MM.1S (cell line): Measurements from ENCODE around the gene AARS2.

ENCODE experiments used
- EZH2 ChIP-seq: fragments of 300-600 bp; sonication (generic); optimal IDR thresholded peaks from 2 replicates; pipeline ENCODE3; 2017; ENCODE audit warnings: low read depth, mild to moderate bottlenecking, antibody characterized with exemption, low read length, mixed read lengths
- TF ChIP-seq, protein P1 (sequence below): fragments of 300-600 bp; sonication (generic); IDR thresholded peaks from 2 replicates; pipeline ENCODE4 v1.5.1; 2016; ENCODE audit warnings: antibody characterized with exemption, low read length, mixed read lengths

DNA sequence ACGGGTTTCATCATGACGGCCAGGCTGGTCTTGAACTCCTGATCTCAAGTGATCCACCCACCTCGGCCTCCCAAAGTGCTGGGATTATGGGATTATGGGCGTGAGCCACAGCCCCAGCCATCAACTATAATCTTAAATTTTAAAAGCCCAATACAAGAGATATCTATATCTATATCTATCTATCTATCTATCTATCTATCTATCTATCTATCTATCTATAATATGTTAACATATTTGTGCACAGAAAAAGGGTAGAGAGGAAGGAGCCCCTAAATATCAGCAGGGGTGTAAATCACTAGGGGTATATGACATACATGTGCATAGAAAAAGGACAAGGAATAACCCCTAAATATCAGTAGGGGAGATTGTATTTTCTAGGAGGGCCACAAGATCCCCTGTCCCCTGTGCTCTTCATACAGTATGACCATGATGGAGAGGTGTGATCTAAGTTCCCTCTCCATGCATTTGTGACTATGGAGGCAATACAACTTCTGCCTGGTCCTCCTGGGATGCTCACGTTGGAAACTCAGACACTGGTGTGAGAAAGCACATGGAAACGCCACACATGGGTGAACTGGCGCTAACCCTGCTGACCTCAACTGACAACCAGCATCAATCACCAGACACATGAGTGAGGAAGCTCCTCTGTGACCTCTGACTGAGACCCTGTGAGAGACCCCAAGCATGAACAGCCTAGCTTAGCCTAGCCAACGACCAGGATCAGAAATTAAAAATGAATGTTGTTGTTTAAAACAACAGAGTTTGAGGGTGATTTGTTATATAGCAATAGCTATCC is 28.1 kb upstream of the AARS2 start:
- TF ChIP-seq, protein P1, sequence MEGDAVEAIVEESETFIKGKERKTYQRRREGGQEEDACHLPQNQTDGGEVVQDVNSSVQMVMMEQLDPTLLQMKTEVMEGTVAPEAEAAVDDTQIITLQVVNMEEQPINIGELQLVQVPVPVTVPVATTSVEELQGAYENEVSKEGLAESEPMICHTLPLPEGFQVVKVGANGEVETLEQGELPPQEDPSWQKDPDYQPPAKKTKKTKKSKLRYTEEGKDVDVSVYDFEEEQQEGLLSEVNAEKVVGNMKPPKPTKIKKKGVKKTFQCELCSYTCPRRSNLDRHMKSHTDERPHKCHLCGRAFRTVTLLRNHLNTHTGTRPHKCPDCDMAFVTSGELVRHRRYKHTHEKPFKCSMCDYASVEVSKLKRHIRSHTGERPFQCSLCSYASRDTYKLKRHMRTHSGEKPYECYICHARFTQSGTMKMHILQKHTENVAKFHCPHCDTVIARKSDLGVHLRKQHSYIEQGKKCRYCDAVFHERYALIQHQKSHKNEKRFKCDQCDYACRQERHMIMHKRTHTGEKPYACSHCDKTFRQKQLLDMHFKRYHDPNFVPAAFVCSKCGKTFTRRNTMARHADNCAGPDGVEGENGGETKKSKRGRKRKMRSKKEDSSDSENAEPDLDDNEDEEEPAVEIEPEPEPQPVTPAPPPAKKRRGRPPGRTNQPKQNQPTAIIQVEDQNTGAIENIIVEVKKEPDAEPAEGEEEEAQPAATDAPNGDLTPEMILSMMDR, result no peak
- no peak for TF ChIP-seq EZH2
